ENCODE data around the gene ENO2.

Gene ENO2

GRCh38 chr12:6912164-6912935 is 2.0 kb upstream of the ENO2 start:
- no peak for DNase-seq (ENCODE audit: extremely low read depth in 1 of 2, low read depth in 1 of 2)

GRCh38 chr12:6914947-6915788 is 788 bp downstream of the ENO2 start:
- DNase-seq (ENCODE audit: extremely low read depth in 1 of 2, low read depth in 1 of 2), result no peak

- DNase-seq (ENCODE audit: extremely low read depth in 1 of 2, low read depth in 1 of 2), result no peak
These were observed 1.5 kb downstream of the ENO2 start for GRCh38 chr12:6915789-6916285.

GRCh38 chr12:6916426-6917200 is 2.2 kb downstream of the ENO2 start:
- no peak for DNase-seq (ENCODE audit: extremely low read depth in 1 of 2, low read depth in 1 of 2)

GRCh38 chr12:6917491-6918231 is 3.3 kb downstream of the ENO2 start:
- no peak for DNase-seq (ENCODE audit: extremely low read depth in 1 of 2, low read depth in 1 of 2)

- DNase-seq (ENCODE audit: extremely low read depth in 1 of 2, low read depth in 1 of 2), result no peak
These were observed 5.2 kb downstream of the ENO2 start for GRCh38 chr12:6919588-6919987.

- DNase-seq (ENCODE audit: extremely low read depth in 1 of 2, low read depth in 1 of 2), result no peak
These were observed 7.2 kb downstream of the ENO2 start for GRCh38 chr12:6921539-6921938.

- no peak for DNase-seq (ENCODE audit: extremely low read depth in 1 of 2, low read depth in 1 of 2)
These were observed 7.9 kb downstream of the ENO2 start for GRCh38 chr12:6921996-6922946.

- DNase-seq (ENCODE audit: extremely low read depth in 1 of 2, low read depth in 1 of 2), result no peak
These were observed 8.8 kb downstream of the ENO2 start for GRCh38 chr12:6923003-6923732.

- DNase-seq (ENCODE audit: extremely low read depth in 1 of 2, low read depth in 1 of 2), result no peak
These were observed 9.5 kb downstream of the ENO2 start for GRCh38 chr12:6923851-6924250.

- DNase-seq (ENCODE audit: extremely low read depth in 1 of 2, low read depth in 1 of 2), result no peak
These were observed 10.8 kb downstream of the ENO2 start for GRCh38 chr12:6925239-6925539.

- no peak for DNase-seq (ENCODE audit: extremely low read depth in 1 of 2, low read depth in 1 of 2)
These were observed 11.3 kb downstream of the ENO2 start for GRCh38 chr12:6925540-6926279.

GRCh38 chr12:6927379-6928021 is 13.1 kb downstream of the ENO2 start, which contains the start of gene ATN1:
Gene ATN1, plus strand, starts transcription at chr12:6927959. Its CDS starts 6,043 bp downstream, at chr12:6934002.
- peak in 1 of 2 donors; percentile 28 for DNase-seq (ENCODE audit: extremely low read depth in 1 of 2, low read depth in 1 of 2)

GRCh38 chr12:6928022-6928702 is 13.8 kb downstream of the ENO2 start:
- DNase-seq (ENCODE audit: extremely low read depth in 1 of 2, low read depth in 1 of 2), result no peak

GRCh38 chr12:6928703-6929407 is 14.5 kb downstream of the ENO2 start:
- no peak for DNase-seq (ENCODE audit: extremely low read depth in 1 of 2, low read depth in 1 of 2)
